SK-N-SH treated with all-trans-retinoic acid at 6 μM for 48 hours (cell line): ENCODE measurements around the gene KLHL29.

Experiments used
- ARNTL ChIP-seq: fragments of 450-650 bp; formaldehyde crosslinking; IDR thresholded peaks from 2 replicates; pipeline ENCODE4 v1.5.0; 2020; ENCODE audit warnings: low read depth, mild to moderate bottlenecking, moderate library complexity, borderline replicate concordance
- BACH2 ChIP-seq: fragments of 250-450 bp; sonication (Bioruptor Pico); IDR thresholded peaks from 2 replicates; pipeline ENCODE4 v1.9.0; 2021; ENCODE audit warnings: mild to moderate bottlenecking, borderline replicate concordance
- ESRRG ChIP-seq: fragments of 250-450 bp; sonication (Bioruptor Pico); IDR thresholded peaks from 2 replicates; pipeline ENCODE4 v1.6.1; 2021; ENCODE audit warnings: mild to moderate bottlenecking
- GLIS3 ChIP-seq: fragments of 250-450 bp; sonication (Bioruptor Pico); IDR thresholded peaks from 2 replicates; pipeline ENCODE4 v1.5.0; 2020; ENCODE audit warnings: mild to moderate bottlenecking, moderate library complexity
- ISL1 ChIP-seq: fragments of 250-450 bp; sonication (Bioruptor Pico); IDR thresholded peaks from 2 replicates; pipeline ENCODE4 v2.1.2; 2022; ENCODE audit warnings: mild to moderate bottlenecking, moderate library complexity
- PPARA ChIP-seq: fragments of 250-450 bp; sonication (Bioruptor Pico); IDR thresholded peaks from 2 replicates; pipeline ENCODE4 v1.5.0; 2020; ENCODE audit warnings: mild to moderate bottlenecking, borderline replicate concordance
- TOX ChIP-seq: fragments of 250-450 bp; sonication (Bioruptor Pico); IDR thresholded peaks from 2 replicates; pipeline ENCODE4 v1.8.0; 2021; ENCODE audit warnings: mild to moderate bottlenecking, moderate library complexity, borderline replicate concordance
- ZC3H10 ChIP-seq: fragments of 250-450 bp; sonication (Bioruptor Pico); IDR thresholded peaks from 2 replicates; pipeline ENCODE4 v1.5.1; 2021; ENCODE audit warnings: mild to moderate bottlenecking, moderate library complexity
- ZFP3 ChIP-seq: fragments of 250-450 bp; sonication (Bioruptor Pico); IDR thresholded peaks from 2 replicates; pipeline ENCODE4 v1.5.0; 2020; ENCODE audit warnings: mild to moderate bottlenecking, moderate library complexity
- ZFP30 ChIP-seq: fragments of 450-650 bp; formaldehyde crosslinking; IDR thresholded peaks from 2 replicates; pipeline ENCODE4 v1.5.0; 2022; ENCODE audit warnings: mild to moderate bottlenecking, moderate library complexity
- ZNF565 ChIP-seq: fragments of 450-650 bp; formaldehyde crosslinking; conservative IDR thresholded peaks from 2 replicates; pipeline ENCODE4 v1.5.0; 2020; ENCODE audit warnings: low read depth, mild to moderate bottlenecking, moderate library complexity
- ZNF70 ChIP-seq: fragments of 450-650 bp; formaldehyde crosslinking; IDR thresholded peaks from 2 replicates; pipeline ENCODE4 v1.5.0; 2020; ENCODE audit warnings: mild to moderate bottlenecking, moderate library complexity
- ZNF8 ChIP-seq: fragments of 450-650 bp; formaldehyde crosslinking; IDR thresholded peaks from 2 replicates; pipeline ENCODE4 v1.5.0; 2020; ENCODE audit warnings: mild to moderate bottlenecking, moderate library complexity
- TF ChIP-seq, protein P1 (sequence below): fragments of 250-450 bp; sonication (Bioruptor Pico); IDR thresholded peaks from 2 replicates; pipeline ENCODE4 v1.8.0; 2020; ENCODE audit warnings: mild to moderate bottlenecking, moderate library complexity, borderline replicate concordance

- TF ChIP-seq ZNF565, result no peak
- TF ChIP-seq ARNTL, result no peak
- TF ChIP-seq TOX (CRISPR knock-in tag), result no peak
- no peak for TF ChIP-seq ZNF70
- no peak for TF ChIP-seq ZFP3 (CRISPR knock-in tag)
- TF ChIP-seq, protein P1, sequence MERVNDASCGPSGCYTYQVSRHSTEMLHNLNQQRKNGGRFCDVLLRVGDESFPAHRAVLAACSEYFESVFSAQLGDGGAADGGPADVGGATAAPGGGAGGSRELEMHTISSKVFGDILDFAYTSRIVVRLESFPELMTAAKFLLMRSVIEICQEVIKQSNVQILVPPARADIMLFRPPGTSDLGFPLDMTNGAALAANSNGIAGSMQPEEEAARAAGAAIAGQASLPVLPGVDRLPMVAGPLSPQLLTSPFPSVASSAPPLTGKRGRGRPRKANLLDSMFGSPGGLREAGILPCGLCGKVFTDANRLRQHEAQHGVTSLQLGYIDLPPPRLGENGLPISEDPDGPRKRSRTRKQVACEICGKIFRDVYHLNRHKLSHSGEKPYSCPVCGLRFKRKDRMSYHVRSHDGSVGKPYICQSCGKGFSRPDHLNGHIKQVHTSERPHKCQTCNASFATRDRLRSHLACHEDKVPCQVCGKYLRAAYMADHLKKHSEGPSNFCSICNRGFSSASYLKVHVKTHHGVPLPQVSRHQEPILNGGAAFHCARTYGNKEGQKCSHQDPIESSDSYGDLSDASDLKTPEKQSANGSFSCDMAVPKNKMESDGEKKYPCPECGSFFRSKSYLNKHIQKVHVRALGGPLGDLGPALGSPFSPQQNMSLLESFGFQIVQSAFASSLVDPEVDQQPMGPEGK (CRISPR knock-in tag), result no peak
- TF ChIP-seq ZNF8 (CRISPR knock-in tag), result no peak
- TF ChIP-seq ZFP30, result no peak
- no peak for TF ChIP-seq ESRRG (CRISPR knock-in tag)
- TF ChIP-seq GLIS3 (CRISPR knock-in tag), result no peak
- TF ChIP-seq BACH2 (CRISPR knock-in tag), result no peak
- TF ChIP-seq ISL1, result no peak
- no peak for TF ChIP-seq PPARA (CRISPR knock-in tag)
- no peak for TF ChIP-seq ZC3H10 (CRISPR knock-in tag)
Observed at GRCh38 chr2:23483791-23484190, 98.8 kb downstream of the KLHL29 start.
